GM12801 (cell line): ENCODE results near the gene OPCML.

ENCODE experiments used
- TF ChIP-seq, protein P1 (sequence below): IDR thresholded peaks from one replicate; pipeline ENCODE4 v1.5.1; 2011; ENCODE audit warnings: control low read depth; ENCODE audit not compliant: insufficient read length; ENCODE audit errors: extremely low read depth

Gene OPCML

DNA sequence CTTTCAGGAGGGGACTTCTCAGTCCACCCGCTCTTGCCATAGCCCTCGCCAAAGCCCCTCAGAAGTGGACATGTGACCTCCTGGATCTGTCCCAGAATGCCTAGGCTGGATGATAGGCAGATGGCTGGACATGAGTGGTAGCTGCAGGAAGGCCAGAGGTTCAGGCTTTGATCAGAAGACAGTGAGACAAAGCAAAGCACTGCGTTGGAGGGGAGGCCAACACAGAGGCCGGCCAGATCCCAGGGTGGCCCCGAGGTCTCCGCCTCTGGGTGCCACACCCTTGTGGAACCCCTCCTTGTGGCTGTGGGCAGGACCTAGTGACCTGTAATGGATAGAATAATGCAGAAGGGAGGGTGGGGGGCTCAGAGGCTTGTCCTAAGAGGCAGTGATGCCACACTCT is 147.6 kb downstream of the OPCML start:
- TF ChIP-seq, protein P1, sequence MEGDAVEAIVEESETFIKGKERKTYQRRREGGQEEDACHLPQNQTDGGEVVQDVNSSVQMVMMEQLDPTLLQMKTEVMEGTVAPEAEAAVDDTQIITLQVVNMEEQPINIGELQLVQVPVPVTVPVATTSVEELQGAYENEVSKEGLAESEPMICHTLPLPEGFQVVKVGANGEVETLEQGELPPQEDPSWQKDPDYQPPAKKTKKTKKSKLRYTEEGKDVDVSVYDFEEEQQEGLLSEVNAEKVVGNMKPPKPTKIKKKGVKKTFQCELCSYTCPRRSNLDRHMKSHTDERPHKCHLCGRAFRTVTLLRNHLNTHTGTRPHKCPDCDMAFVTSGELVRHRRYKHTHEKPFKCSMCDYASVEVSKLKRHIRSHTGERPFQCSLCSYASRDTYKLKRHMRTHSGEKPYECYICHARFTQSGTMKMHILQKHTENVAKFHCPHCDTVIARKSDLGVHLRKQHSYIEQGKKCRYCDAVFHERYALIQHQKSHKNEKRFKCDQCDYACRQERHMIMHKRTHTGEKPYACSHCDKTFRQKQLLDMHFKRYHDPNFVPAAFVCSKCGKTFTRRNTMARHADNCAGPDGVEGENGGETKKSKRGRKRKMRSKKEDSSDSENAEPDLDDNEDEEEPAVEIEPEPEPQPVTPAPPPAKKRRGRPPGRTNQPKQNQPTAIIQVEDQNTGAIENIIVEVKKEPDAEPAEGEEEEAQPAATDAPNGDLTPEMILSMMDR: no peak

DNA sequence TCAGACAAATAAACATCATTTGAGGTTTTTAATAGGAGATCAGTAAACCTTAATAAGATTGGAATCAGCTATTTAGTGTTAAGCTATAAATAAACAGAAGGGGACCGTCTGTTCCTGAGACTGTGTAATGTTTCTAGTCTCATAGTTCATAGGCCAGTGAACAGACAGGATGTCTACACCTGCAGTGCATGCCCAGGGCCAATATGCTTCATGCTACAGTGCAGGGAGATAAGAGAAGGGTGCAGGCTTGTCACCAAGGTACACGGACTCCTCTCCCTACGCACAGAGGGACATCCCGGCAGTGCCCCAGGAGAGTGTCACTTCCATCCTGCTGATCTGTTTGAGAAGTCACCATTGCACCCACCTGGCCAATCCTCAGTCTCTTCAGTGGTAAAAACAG is 148.6 kb downstream of the OPCML start:
- TF ChIP-seq, protein P1: no peak

DNA sequence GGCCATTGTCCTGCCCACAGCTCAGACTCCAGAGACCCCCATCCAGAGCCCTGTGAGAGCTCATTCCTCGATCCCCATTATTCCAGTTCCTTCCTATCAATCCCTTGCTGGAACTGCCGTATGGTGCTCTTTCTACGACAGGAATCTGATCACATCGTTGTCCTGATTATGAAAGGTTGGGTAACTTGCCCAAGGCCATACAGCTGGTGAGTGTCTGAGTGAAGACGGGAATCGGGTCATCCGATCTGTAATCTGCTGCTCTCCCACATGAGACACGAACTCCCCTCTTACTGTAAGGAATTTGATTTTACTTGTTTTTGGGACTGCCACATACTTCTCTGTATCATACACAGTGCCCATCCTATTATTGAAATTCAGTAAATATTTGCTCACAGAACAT is 149.1 kb downstream of the OPCML start:
- TF ChIP-seq, protein P1: no peak

DNA sequence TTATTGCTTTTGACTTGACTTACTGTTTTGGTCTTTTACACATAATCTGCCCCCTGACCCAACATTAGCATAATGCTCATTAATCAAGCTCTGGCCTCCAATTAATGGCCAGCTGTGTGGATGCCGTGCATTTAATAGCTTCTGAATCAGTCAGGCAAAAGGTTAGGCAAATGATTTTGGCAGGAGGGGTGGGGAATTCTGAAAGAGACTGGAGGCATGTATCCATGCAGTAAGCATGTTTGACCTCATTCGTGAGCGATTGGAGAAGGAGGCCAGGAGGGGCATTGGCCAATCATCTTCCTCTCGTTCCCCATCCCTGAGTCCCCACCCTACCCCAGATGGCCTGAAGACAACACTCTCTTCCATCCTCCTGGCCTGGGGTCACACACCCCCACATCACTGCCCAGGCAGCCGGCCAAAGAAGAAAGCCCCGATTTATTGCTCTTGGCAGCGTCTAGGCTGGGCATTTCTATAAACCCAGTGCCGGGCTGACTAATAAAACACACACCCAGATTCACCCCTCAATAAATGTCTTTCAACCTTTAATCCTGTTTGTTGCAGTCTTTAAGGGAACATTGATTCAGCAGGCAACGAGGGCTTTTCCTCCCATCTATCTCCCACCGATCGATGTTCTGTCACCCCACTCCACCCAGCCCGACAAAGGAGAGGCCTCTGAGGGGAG is 150.0 kb downstream of the OPCML start:
- TF ChIP-seq, protein P1: no peak

DNA sequence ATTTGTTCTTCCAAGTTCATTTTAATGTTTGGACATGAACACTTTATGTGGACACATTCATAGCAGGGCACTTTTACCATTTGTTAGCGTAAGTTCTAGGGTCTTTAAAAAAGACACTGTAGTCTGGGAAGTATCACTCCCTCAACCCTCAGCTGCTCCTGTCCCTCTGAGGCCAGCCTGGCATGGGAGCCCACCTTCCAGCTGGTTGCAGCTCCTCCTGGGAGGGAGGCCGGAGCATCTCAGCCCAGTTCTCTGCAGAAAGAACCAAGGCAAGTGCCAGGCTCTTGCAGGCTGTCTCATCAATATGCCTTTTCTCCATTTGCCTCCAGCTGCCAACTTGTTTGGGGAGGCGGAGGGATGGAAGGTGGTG is 150.6 kb downstream of the OPCML start:
- TF ChIP-seq, protein P1: no peak

GRCh38 chr11:133366147-133366546 is 166.2 kb downstream of the OPCML start:
- TF ChIP-seq, protein P1: no peak

- TF ChIP-seq, protein P1: no peak
These were observed 169.4 kb downstream of the OPCML start for GRCh38 chr11:133362916-133363315.

DNA sequence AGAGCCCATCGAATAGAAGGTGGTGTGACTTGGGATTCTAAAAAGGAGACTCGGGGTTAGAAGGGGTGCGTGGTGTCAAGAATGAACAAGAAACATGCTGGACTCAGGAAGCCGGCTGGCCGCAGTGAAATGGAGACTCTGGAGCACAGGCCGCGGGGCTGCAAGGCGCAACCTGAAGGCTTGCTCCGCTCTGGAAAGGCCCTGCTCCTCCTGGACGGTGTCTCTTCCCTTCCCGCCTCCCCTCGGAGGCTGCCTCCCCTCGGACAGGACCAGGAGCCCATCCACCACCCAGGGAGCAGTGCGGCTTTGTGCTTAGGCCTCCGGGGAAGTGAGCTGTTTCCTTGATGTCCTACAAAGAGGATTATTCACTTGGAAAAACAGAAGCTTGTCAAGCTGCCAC is 170.1 kb downstream of the OPCML start:
- TF ChIP-seq, protein P1: no peak
